GM18507 (cell line): ENCODE data around the gene LYST.
A peak's percentile ranks its signal among the peaks of the same experiment; 100 is the strongest.

Experiments
- DNase-seq: peaks from one replicate; pipeline ENCODE4 v3.0.0; 2011; ENCODE audit warnings: low read depth; ENCODE audit not compliant: insufficient read length; ENCODE audit errors: extremely low spot score
- FAIRE-seq: peaks from 2 replicates; lab custom pipeline; 2011; peaks lifted over from hg19 to GRCh38; lab: Jason Lieb, UNC

The LYST gene

DNA sequence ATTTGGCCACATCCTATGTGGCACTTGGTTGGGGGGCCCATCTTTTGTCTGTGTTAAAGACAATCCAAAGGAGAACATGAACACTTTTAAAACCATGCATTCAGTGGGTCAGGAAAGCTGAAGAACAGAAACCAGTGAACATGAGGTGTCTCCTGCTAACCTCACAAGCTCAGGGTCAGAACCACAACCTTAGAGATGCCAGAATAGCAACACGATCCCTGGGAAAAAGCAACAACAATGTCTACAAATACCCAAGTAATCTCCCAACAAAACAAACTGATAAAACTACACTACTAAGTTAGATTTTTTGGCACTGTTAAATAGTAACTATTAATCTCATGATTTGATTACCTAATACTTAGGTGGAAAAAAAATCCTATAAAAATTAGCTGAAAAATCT is 183.1 kb downstream of the LYST start:
- no peak for FAIRE-seq
- no peak for DNase-seq

- FAIRE-seq (no peak), DNase-seq (no peak)
Measured at GRCh38 chr1:235682216-235682615, 184.5 kb downstream of the LYST start.

DNA sequence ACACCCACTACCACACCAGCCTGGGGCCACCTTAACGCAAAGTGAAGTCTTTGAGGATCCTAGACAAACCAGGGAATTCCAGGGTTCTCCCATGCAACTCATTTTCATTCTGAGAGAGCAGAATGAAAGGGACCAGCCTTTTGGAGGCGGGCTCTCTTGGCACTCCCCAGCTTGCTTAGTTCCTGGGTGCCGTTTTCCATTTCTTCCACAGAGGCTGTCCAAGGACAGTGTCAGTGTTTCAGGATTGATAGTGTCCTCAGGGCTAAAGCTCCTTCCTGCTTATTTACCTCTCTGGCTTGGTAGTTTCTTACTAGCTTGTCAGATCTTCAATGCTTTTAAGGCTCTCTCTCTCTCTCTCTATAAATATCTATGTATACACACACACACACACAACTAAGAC is 187.1 kb downstream of the LYST start:
- DNase-seq (no peak), FAIRE-seq (no peak)

GRCh38 chr1:235679005-235679404 is 187.7 kb downstream of the LYST start:
- FAIRE-seq (no peak), DNase-seq (no peak)

DNA sequence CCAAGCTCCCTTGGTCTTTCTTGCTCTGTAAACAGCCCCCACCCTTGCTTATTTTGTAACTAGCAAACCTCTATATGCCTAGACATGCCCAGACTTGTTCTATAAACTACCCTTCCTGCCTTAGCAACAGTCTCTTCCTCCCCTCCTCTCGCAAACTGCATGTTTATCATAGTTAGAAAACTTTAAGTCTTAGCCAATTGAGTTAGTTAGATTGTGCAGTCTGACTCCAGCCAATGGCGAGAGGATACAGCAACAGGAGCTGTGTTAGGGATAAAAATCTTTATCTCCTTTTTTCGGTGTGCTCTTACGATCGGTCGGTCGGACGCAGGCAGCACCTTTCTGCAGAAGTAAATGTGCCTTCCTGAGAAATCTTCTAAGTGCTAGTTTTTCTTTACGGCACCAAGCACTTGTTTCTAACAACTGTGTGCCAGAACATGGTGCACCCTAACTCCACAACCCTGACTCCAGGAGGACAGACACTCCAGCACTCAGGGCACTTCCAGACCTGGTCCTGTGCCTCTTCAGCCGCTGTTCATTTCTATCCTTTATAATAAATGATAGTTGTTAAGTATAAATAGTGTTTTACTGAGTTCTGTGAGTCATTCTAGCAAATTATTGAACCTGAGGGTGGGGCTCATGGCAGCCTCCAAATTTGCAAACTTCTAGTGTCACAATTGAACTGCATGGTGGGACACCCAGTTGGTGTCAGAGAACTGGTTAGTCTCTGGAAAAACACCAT is 191.4 kb downstream of the LYST start:
- no peak for FAIRE-seq
- DNase-seq = no peak

DNA sequence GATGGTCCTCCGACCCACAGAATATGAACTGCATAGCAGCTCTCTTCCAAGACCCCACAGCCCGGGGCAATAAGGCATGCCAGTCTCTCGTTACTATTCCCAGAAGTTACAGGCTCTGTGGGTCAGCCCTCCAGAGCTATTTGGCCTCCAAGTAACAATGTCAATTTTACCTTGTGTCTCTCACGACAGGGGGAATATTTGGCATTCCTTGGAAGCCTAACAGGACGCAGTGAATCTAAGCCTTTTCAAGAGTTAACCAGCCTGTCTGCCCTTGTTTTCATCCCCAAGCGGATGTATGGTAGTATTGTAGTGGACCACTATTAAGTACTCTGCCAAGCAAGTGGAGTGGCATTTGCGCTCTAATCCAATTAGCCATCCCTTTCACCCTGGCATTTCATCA is 192.7 kb downstream of the LYST start:
- DNase-seq = no peak
- FAIRE-seq = no peak

GRCh38 chr1:235671992-235672391 is 194.7 kb downstream of the LYST start:
- DNase-seq (no peak), FAIRE-seq (no peak)

GRCh38 chr1:235670157-235670776 is 196.4 kb downstream of the LYST start:
- DNase-seq (no peak), FAIRE-seq (no peak)

DNA sequence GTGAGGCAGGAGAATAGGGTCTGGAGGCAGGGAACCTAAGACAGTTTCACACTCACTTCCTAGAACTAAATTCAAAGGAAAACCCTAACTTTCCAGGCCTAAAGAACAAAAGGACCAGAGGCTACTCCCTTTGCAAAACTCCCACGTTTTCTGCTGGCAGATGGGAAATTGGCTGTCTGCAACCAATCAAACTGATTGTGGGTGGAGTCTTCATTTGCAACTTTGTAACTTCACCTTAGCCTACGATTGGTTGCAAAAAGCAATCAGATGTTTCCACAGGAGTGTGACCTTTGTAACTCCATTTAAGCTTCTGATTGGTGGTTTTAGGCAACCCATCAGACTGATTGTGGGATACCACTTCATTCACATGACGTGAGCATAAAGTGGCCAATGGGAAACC is 197.4 kb downstream of the LYST start:
- no peak for FAIRE-seq
- DNase-seq = no peak

- no peak for FAIRE-seq
- no peak for DNase-seq
Measured at GRCh38 chr1:235663628-235664027, 203.1 kb downstream of the LYST start.

DNA sequence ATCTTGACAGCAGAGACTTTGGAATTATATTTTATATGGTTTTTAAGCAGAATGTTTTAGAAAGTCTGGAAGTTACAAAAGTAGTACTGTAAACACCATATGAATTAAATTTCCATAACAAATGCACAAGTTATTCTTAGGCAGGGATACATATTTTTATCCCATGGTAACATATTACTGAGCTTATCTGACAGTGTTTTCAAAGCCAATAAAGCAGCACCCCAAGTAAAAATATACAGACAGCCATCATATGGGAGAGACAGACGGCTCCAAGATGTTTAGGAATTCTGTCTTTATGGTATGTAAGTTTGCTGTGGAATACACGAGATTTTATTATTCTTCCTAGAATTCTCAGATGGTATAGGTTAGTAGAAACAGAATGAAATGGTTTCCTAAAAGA is 205.1 kb downstream of the LYST start:
- DNase-seq = no peak
- FAIRE-seq = no peak

- FAIRE-seq = no peak
- DNase-seq = no peak
Measured at GRCh38 chr1:235659186-235659771, 207.4 kb downstream of the LYST start.

- DNase-seq (no peak), FAIRE-seq (no peak)
Measured at GRCh38 chr1:235657747-235658526, 208.8 kb downstream of the LYST start.

DNA sequence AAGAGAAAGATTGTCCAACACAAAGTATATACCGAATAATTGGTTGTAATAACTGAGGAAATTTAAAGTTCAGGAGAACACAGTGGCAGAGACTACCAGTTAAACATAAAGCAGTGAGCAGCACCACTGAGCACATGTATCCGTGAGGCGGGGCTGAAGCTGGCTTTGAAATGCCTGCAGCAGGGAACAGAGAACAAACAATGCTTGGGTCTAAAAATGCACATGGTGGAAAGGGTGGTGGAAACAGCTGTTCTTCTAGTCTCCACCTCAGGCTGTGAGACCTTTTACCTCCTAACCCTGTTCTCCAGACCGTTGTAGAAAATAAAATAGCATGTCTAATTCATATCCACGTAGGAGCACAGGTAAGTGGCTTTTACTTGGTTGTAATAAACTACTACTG is 209.4 kb downstream of the LYST start:
- FAIRE-seq = no peak
- no peak for DNase-seq

GRCh38 chr1:235652364-235652763 is 214.3 kb downstream of the LYST start:
- no peak for DNase-seq
- FAIRE-seq = no peak

DNA sequence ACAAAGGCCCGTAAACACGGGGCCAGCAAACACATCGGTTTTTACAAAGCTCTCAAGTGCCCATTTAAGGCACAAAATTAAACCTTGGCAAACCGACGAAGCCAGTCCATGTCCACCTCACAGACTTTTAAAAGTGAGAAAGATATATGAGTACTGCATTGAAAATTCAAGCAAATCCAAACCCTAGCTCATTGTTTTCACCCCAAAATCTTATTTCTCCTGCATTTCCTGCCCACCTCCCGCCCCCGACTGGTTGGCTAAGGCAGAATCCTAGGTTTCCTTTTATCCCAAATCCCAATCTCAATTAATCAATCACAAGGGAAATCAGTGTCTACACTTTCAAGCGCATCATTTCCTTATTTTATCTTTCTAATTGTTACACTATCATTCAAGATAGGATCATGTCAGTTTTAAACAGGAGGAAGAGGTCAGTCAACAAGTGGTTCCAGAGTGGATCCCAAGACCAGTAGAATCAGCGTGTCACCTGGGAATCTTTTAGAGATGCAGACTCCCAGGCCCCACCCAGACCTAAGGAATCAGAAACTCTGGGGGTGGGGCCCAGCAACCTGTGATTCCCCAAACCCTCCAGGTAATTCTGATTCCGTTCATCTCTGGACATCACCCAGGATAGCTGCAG is 215.4 kb downstream of the LYST start:
- no peak for DNase-seq
- no peak for FAIRE-seq

DNA sequence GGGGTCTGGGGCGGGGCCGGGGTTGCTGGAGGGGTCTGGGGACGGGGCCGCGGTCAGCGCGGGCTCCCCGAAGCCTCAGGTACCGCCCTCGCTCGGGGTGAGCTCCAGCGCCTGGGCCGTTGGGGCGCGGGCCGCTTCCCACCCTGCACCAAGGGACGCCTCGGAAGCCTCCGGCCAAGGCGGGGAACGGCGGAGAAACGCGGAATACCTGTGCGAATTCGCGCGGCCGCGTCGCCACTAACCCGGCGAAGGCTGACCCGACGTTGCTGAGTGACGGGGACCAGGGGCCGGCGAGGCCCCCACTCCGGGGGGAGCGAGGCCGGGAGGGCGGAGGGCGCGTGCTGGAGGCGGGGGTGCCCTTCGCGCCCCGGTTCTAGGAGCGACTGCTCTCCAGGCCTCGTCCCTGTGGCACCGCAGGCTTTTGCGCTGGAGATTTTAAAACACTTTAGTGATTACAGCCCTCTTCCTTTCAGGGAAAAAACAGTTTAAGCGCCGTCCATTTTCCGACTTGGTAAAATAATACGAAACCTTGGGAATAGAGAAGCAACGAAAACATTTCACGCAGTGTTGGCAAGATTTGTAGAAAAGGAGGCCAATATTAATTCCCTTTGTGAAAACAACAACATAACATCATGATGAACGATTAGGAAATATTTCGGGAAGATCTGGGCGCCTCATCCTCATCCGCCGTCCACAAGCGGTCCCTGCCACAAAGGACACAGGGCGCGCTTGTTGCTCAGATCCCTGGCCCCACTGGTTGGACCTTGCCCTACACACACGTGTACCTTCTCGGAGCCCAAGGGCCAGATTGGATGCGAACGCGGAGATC is 216.2 kb downstream of the LYST start:
- DNase-seq (no peak), FAIRE-seq (peak; percentile 9)

GRCh38 chr1:235649368-235650163 is 217.1 kb downstream of the LYST start, which contains the start of gene GNG4:
GNG4 (minus strand) TSS chr1:235649784; CDS start chr1:235583838, 65,946 bp downstream.
- DNase-seq (no peak), FAIRE-seq (no peak)
